ENCODE data around the gene MAP2. TPM values are rescaled to one million over a fixed set of nuclear protein-coding genes. Genes with fewer than 3 reads are reported as not detected.

The MAP2 gene
- total RNA-seq, 2 experiments from 2014 or later = 0.16 to 0.20 TPM

GRCh38 chr2:209387389-209387788 lies 36.5 kb upstream of the MAP2 start:
- ChIA-PET POLR2A (no interaction called here), CTCF (no interaction called here)
- H3K36me3 ChIP-seq (ENCODE audit: insufficient read depth, low read length) = no peaks in the 10 kb centered on the region
- H3K9me3 ChIP-seq (ENCODE audit: control insufficient read depth in 1 of 2, insufficient read depth in 1 of 2, low read length in 2 of 2) = peaks cover 0 to 13% of the 10 kb centered on the region in 2 experiments
- no peak for TF ChIP-seq CTCF (IDR thresholded peaks at IDR 0.05)
- H3K27me3 Mint-ChIP-seq = no peaks in the 10 kb centered on the region
- no peak overlapping the region for H3K4me3 ChIP-seq (ENCODE audit: low read length)
- ATAC-seq (ENCODE audit: poor library complexity) (no peak), DNase-seq (peak in 1 of 14 experiments; percentile 8)
- H3K4me3 Mint-ChIP-seq = no peak overlapping the region
- intact Hi-C loops (cut with DNase I, micrococcal nuclease) = no loop called here
- no peak overlapping the region for H3K27ac ChIP-seq (ENCODE audit: low read depth in 1 of 2, low read length in 2 of 2)
- H3K4me1 Mint-ChIP-seq (ENCODE audit: low read depth) = no peaks in the 10 kb centered on the region
- no peaks in the 10 kb centered on the region for H3K9me3 Mint-ChIP-seq
- no peaks in the 10 kb centered on the region for H3K36me3 Mint-ChIP-seq (ENCODE audit: low read depth)
- H3K27me3 ChIP-seq (ENCODE audit: control insufficient read depth in 1 of 2, insufficient read depth in 2 of 2, low read length in 2 of 2) = no peaks in the 10 kb centered on the region
- H3K4me1 ChIP-seq (ENCODE audit: insufficient read depth, low read length) = no peaks in the 10 kb centered on the region
- no peak overlapping the region for H3K27ac Mint-ChIP-seq

- no peak overlapping the region for H3K4me3 Mint-ChIP-seq
- no peak for DNase-seq
- no peaks in the 10 kb centered on the region for H3K27me3 Mint-ChIP-seq
- Histone ChIP-seq H3K27ac (ENCODE audit: low read depth in 1 of 2, low read length in 2 of 2) (no peak overlapping the region), H3K4me1 (ENCODE audit: insufficient read depth, low read length) (no peaks in the 10 kb centered on the region), H3K36me3 (ENCODE audit: insufficient read depth, low read length) (no peaks in the 10 kb centered on the region), H3K27me3 (ENCODE audit: control insufficient read depth in 1 of 2, insufficient read depth in 2 of 2, low read length in 2 of 2) (no peaks in the 10 kb centered on the region), H3K9me3 (ENCODE audit: control insufficient read depth in 1 of 2, insufficient read depth in 1 of 2, low read length in 2 of 2) (peaks cover 0 to 13% of the 10 kb centered on the region in 2 experiments), H3K4me3 (ENCODE audit: low read length) (no peak overlapping the region)
- no peak overlapping the region for H3K27ac Mint-ChIP-seq
- POLR2A ChIA-PET = no interaction called here
- ATAC-seq (ENCODE audit: poor library complexity) = no peak
- intact Hi-C loops (cut with DNase I, micrococcal nuclease) = no loop called here
- no peaks in the 10 kb centered on the region for H3K4me1 Mint-ChIP-seq (ENCODE audit: low read depth)
- H3K9me3 Mint-ChIP-seq = no peaks in the 10 kb centered on the region
- CTCF ChIA-PET = no interaction called here
- TF ChIP-seq CTCF (IDR thresholded peaks at IDR 0.05) = no peak
- H3K36me3 Mint-ChIP-seq (ENCODE audit: low read depth) = no peaks in the 10 kb centered on the region
Observed at GRCh38 chr2:209388446-209389037, 35.3 kb upstream of the MAP2 start.

GRCh38 chr2:209389171-209389618 lies 34.7 kb upstream of the MAP2 start:
- intact Hi-C loops (cut with DNase I, micrococcal nuclease) = no loop called here
- TF ChIP-seq CTCF (IDR thresholded peaks at IDR 0.05) = no peak
- Mint-ChIP-seq H3K4me3 (no peak overlapping the region), H3K27me3 (no peaks in the 10 kb centered on the region), H3K9me3 (no peaks in the 10 kb centered on the region), H3K36me3 (ENCODE audit: low read depth) (no peaks in the 10 kb centered on the region), H3K4me1 (ENCODE audit: low read depth) (no peaks in the 10 kb centered on the region), H3K27ac (no peak overlapping the region)
- Histone ChIP-seq H3K4me3 (ENCODE audit: low read length) (no peak overlapping the region), H3K36me3 (ENCODE audit: insufficient read depth, low read length) (no peaks in the 10 kb centered on the region), H3K27ac (ENCODE audit: low read depth in 1 of 2, low read length in 2 of 2) (no peak overlapping the region), H3K9me3 (ENCODE audit: control insufficient read depth in 1 of 2, insufficient read depth in 1 of 2, low read length in 2 of 2) (peaks cover 0 to 13% of the 10 kb centered on the region in 2 experiments), H3K4me1 (ENCODE audit: insufficient read depth, low read length) (no peaks in the 10 kb centered on the region), H3K27me3 (ENCODE audit: control insufficient read depth in 1 of 2, insufficient read depth in 2 of 2, low read length in 2 of 2) (no peaks in the 10 kb centered on the region)
- ChIA-PET POLR2A (no interaction called here), CTCF (no interaction called here)
- ATAC-seq (ENCODE audit: poor library complexity) = no peak
- no peak for DNase-seq

All from CD4-positive, alpha-beta T cell (primary cell).